ENCODE data around the gene CCDC148. TPM values are rescaled to one million over a fixed set of nuclear protein-coding genes. Genes with fewer than 3 reads are reported as not detected.

Gene CCDC148
- total and polyA plus RNA-seq, 4 donors, result 0.02 to 0.42 (median 0.31) TPM

- H3K4me1 ChIP-seq (ENCODE audit: control insufficient read depth in 4 of 4, insufficient read depth in 4 of 4, low read length in 3 of 4), result no peaks in the 10 kb centered on the region
- H3K36me3 ChIP-seq (ENCODE audit: control insufficient read depth in 4 of 4, insufficient read depth in 3 of 4, low read depth in 1 of 4, low read length in 3 of 4), result no peaks in the 10 kb centered on the region
- H3K9me3 ChIP-seq (ENCODE audit: control insufficient read depth in 4 of 4, low read length in 3 of 4), result no peaks in the 10 kb centered on the region
- no peak overlapping the region for H3K27ac ChIP-seq (ENCODE audit: low read depth in 1 of 2, low read length in 2 of 2)
- H3K27me3 ChIP-seq (ENCODE audit: control insufficient read depth in 4 of 4, insufficient read depth in 4 of 4, low read length in 3 of 4), result no peaks in the 10 kb centered on the region
- no peak overlapping the region for H3K9ac ChIP-seq (ENCODE audit: low read depth in 1 of 2, low read length in 2 of 2)
- DNase-seq (ENCODE audit: low spot score), result no peak
- TF ChIP-seq CTCF (IDR thresholded peaks at IDR 0.05; ENCODE audit: low read depth, low read length, missing input control) (no peak), NR2F2 (IDR thresholded peaks at IDR 0.05) (no peak), TAF1 (conservative IDR thresholded peaks at IDR 0.05) (no peak), ATF3 (IDR thresholded peaks at IDR 0.05) (no peak), GABPA (IDR thresholded peaks at IDR 0.05 in 1 of 2, conservative IDR thresholded peaks at IDR 0.05 in 1 of 2) (no peak), RAD21 (IDR thresholded peaks at IDR 0.05) (no peak), FOXA2 (IDR thresholded peaks at IDR 0.05) (no peak), SP1 (IDR thresholded peaks at IDR 0.05) (no peak), HNF4A (conservative IDR thresholded peaks at IDR 0.05) (no peak)
- H3K4me3 ChIP-seq (ENCODE audit: low read depth in 1 of 3, low read length in 3 of 3), result no peak overlapping the region
These were observed 75.8 kb downstream of the CCDC148 start for GRCh38 chr2:158380746-158381145.

GRCh38 chr2:158378926-158379325 is 77.6 kb downstream of the CCDC148 start:
- Histone ChIP-seq H3K27me3 (ENCODE audit: control insufficient read depth in 4 of 4, insufficient read depth in 4 of 4, low read length in 3 of 4) (no peaks in the 10 kb centered on the region), H3K27ac (ENCODE audit: low read depth in 1 of 2, low read length in 2 of 2) (no peak overlapping the region), H3K36me3 (ENCODE audit: control insufficient read depth in 4 of 4, insufficient read depth in 3 of 4, low read depth in 1 of 4, low read length in 3 of 4) (no peaks in the 10 kb centered on the region), H3K9me3 (ENCODE audit: control insufficient read depth in 4 of 4, low read length in 3 of 4) (no peaks in the 10 kb centered on the region), H3K4me1 (ENCODE audit: control insufficient read depth in 4 of 4, insufficient read depth in 4 of 4, low read length in 3 of 4) (no peaks in the 10 kb centered on the region), H3K9ac (ENCODE audit: low read depth in 1 of 2, low read length in 2 of 2) (no peak overlapping the region), H3K4me3 (ENCODE audit: low read depth in 1 of 3, low read length in 3 of 3) (no peak overlapping the region)
- no peak for DNase-seq (ENCODE audit: low spot score)
- TF ChIP-seq HNF4G (IDR thresholded peaks at IDR 0.05) (no peak), YY1 (IDR thresholded peaks at IDR 0.05) (no peak), RAD21 (IDR thresholded peaks at IDR 0.05) (no peak), SP1 (IDR thresholded peaks at IDR 0.05) (no peak), EGR1 (IDR thresholded peaks at IDR 0.05; ENCODE audit: low read depth in 2 of 2) (no peak), CTCF (IDR thresholded peaks at IDR 0.05; ENCODE audit: low read depth, low read length, missing input control) (no peak), FOXA2 (IDR thresholded peaks at IDR 0.05) (no peak), JUND (IDR thresholded peaks at IDR 0.05) (no peak), REST (IDR thresholded peaks at IDR 0.05) (no peak), HNF4A (conservative IDR thresholded peaks at IDR 0.05) (no peak), ZBTB33 (IDR thresholded peaks at IDR 0.05) (no peak), TAF1 (conservative IDR thresholded peaks at IDR 0.05) (no peak)
- WGBS, result 86% methylated on average over 1 of the region's 1 CpG
